ENCODE results near the gene FOXD4L3.
"Not testable (repeated sequence)": the region's sequence is repeated elsewhere in the genome, so short reads cannot be mapped to it uniquely, and the experiment has no call there.

The FOXD4L3 gene

GRCh38 chr9:68302567-68302966, at the start of gene FOXD4L3:
Gene FOXD4L3 (plus strand): TSS chr9:68302867. CDS start chr9:68302952, 85 bp downstream.
- in situ Hi-C loops (cut with HindIII; ENCODE audit: low pct_unique_long_range_greater_than_20kb, low sequenced_read_pairs); DNase-seq (ENCODE audit: low read depth in 1 of 2, low spot score in 1 of 2): not testable (repeated sequence)

GRCh38 chr9:68281041-68281440, 21.6 kb upstream of the FOXD4L3 start:
- DNase-seq (ENCODE audit: low read depth in 1 of 2, low spot score in 1 of 2), result not testable (repeated sequence)

GRCh38 chr9:68303771-68304170, 1.1 kb downstream of the FOXD4L3 start:
- DNase-seq (ENCODE audit: low read depth in 1 of 2, low spot score in 1 of 2); in situ Hi-C loops (cut with HindIII; ENCODE audit: low pct_unique_long_range_greater_than_20kb, low sequenced_read_pairs): not testable (repeated sequence)

More at GRCh38 chr9:68281041-68281440, 21.6 kb upstream of the FOXD4L3 start:
- in situ Hi-C loops (cut with HindIII; ENCODE audit: low pct_unique_long_range_greater_than_20kb, low sequenced_read_pairs), result not testable (repeated sequence)

GRCh38 chr9:68304212-68304611, 1.5 kb downstream of the FOXD4L3 start:
- in situ Hi-C loops (cut with HindIII; ENCODE audit: low pct_unique_long_range_greater_than_20kb, low sequenced_read_pairs), result not testable (repeated sequence)

DNA sequence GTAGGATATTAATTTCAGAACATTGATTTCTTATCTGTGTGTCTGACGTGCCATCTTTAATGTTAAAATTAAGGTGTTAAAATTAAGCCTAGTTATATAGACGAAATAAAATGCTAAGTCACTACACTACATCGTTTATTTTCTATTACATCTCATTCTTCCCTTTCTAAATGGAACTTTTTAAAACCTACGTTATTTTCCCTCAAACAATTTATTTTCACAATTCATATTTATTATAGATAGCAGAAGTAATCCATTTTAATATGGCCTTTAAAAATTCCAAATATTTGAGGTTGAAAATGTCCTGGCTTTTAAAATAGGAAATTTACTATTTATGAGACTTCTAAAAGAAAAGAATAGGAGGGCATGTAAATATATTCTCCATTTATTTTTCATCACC, 2.1 kb downstream of the FOXD4L3 start:
- DNase-seq (ENCODE audit: low read depth in 1 of 2, low spot score in 1 of 2); in situ Hi-C loops (cut with HindIII; ENCODE audit: low pct_unique_long_range_greater_than_20kb, low sequenced_read_pairs): not testable (repeated sequence)

More at GRCh38 chr9:68304212-68304611, 1.5 kb downstream of the FOXD4L3 start:
- DNase-seq (ENCODE audit: low read depth in 1 of 2, low spot score in 1 of 2), result not testable (repeated sequence)

- DNase-seq (ENCODE audit: low read depth in 1 of 2, low spot score in 1 of 2); in situ Hi-C loops (cut with HindIII; ENCODE audit: low pct_unique_long_range_greater_than_20kb, low sequenced_read_pairs): not testable (repeated sequence)
Measured at GRCh38 chr9:68305680-68306285, 3.1 kb downstream of the FOXD4L3 start.

GRCh38 chr9:68306391-68306964, 3.8 kb downstream of the FOXD4L3 start:
- DNase-seq (ENCODE audit: low read depth in 1 of 2, low spot score in 1 of 2); in situ Hi-C loops (cut with HindIII; ENCODE audit: low pct_unique_long_range_greater_than_20kb, low sequenced_read_pairs): not testable (repeated sequence)

DNA sequence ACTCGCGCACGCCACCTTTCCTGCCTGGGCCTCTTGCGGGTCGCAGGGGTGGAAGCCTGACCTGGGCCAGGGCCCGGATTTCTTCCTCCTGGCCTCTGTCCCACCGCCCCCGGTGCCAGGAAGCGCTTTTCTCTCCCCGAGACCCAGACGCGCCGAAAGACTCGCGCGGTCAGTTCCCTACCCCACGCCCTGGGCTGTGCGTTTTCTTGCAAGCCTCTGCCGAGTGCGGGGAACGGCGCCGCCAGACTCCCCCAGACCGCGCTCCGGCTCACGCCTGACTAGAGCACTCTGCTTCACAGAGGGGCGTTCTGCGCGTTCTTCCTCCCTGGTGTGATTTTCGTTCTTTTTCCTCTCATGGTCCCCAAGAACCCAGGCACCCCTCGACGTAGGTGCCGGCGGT, 4.5 kb downstream of the FOXD4L3 start:
- in situ Hi-C loops (cut with HindIII; ENCODE audit: low pct_unique_long_range_greater_than_20kb, low sequenced_read_pairs); DNase-seq (ENCODE audit: low read depth in 1 of 2, low spot score in 1 of 2): not testable (repeated sequence)

GRCh38 chr9:68307654-68308053, 5.0 kb downstream of the FOXD4L3 start:
- in situ Hi-C loops (cut with HindIII; ENCODE audit: low pct_unique_long_range_greater_than_20kb, low sequenced_read_pairs); DNase-seq (ENCODE audit: low read depth in 1 of 2, low spot score in 1 of 2): not testable (repeated sequence)

DNA sequence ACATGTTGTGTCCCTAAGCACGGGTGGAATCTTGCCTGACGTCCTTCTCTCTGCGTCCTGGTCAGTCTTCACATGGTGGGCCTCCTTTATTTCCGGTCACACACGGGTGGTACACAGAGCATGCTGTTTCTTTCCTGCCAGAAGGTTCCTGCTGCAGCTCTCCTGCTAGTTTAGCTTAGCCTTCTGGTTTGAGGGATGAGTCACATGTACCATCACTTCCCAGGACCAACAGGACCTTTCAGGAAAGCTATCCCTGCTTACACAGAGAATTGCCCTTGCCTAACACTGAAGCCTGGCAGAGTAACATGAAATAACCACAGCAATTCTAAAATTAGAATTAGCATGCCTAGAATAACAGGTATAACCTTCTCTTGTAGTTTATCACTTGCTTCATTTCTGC, 8.5 kb downstream of the FOXD4L3 start:
- in situ Hi-C loops (cut with HindIII; ENCODE audit: low pct_unique_long_range_greater_than_20kb, low sequenced_read_pairs); DNase-seq (ENCODE audit: low read depth in 1 of 2, low spot score in 1 of 2): not testable (repeated sequence)

DNA sequence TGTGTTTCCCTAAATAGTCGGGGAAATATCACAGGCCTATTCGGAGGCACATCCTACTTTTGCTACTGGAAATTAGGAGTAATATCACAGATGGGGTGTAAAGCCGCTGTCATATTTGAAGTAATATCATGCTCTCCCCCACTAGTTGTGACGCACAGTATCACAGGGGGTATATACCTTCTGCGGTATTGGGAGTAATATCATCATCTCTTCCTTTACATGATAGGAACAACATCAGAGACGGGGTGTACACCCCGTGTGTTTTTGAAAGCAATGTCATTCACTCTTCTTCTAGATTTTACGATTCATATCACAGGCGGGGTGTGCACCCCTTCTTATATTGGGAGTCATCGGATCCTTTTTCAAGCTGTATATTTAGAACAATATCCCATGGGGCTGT, 15.5 kb downstream of the FOXD4L3 start:
- DNase-seq (ENCODE audit: low read depth in 1 of 2, low spot score in 1 of 2); in situ Hi-C loops (cut with HindIII; ENCODE audit: low pct_unique_long_range_greater_than_20kb, low sequenced_read_pairs): not testable (repeated sequence)

DNA sequence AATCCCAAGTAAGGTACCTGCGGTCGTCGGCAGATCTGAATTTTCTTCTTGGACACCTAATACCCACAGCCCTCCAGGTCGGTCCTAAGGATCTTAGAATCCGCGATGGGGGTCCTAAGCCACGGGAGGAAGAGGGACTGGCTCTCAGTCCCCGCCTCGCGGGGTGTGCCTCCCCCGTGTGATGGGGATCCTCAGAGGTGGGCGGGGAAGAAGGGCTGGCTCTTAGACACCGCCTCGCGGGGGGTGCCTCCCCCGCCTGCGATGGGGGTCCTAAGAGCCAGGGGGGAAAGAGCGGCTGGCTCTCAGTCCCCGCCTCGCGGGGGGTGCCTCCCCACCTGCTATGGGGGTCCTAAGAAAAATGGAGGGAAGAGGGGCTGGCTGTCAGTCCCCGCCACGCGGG, 21.1 kb downstream of the FOXD4L3 start:
- DNase-seq (ENCODE audit: low read depth in 1 of 2, low spot score in 1 of 2); in situ Hi-C loops (cut with HindIII; ENCODE audit: low pct_unique_long_range_greater_than_20kb, low sequenced_read_pairs): not testable (repeated sequence)

- DNase-seq (ENCODE audit: low read depth in 1 of 2, low spot score in 1 of 2); in situ Hi-C loops (cut with HindIII; ENCODE audit: low pct_unique_long_range_greater_than_20kb, low sequenced_read_pairs): not testable (repeated sequence)
Measured at GRCh38 chr9:68324518-68324917, 21.9 kb downstream of the FOXD4L3 start.

GRCh38 chr9:68329106-68329505, 26.4 kb downstream of the FOXD4L3 start:
- in situ Hi-C loops (cut with HindIII; ENCODE audit: low pct_unique_long_range_greater_than_20kb, low sequenced_read_pairs); DNase-seq (ENCODE audit: low read depth in 1 of 2, low spot score in 1 of 2): not testable (repeated sequence)

DNA sequence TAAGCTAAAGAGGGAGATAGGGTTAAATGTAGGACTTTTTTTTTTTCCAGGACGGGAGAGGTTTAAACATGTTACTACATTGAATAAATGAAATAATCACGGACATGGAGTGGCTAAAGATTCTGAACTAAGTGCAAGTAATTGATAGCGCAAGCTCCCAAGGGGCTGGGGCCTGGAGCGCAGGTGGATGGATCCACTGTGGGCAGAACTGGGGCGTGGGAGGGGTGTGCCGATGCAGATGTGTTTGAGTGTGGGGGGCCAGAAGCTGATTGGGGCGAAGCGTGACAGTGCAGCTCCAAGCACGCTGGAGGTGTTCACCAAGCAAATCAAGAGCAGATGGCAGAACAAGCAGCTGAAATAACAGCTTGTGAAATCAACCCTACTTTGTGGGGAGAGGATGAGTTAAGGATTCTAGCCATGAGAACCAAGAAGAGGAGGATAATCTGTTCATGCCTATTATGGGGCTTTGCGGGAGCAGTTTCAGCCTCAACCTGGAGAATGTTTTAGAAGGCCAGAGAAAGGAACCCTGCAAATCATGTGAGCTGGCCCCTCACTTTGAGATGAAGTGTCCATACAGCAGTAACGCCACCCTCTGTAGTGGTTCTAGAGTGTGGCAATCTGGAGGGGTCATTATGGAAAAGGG, 28.0 kb downstream of the FOXD4L3 start:
- in situ Hi-C loops (cut with HindIII; ENCODE audit: low pct_unique_long_range_greater_than_20kb, low sequenced_read_pairs), result not testable (repeated sequence)

GRCh38 chr9:68332122-68332521, 29.5 kb downstream of the FOXD4L3 start:
- in situ Hi-C loops (cut with HindIII; ENCODE audit: low pct_unique_long_range_greater_than_20kb, low sequenced_read_pairs); DNase-seq (ENCODE audit: low read depth in 1 of 2, low spot score in 1 of 2): not testable (repeated sequence)

More for the DNA sequence above, 28.0 kb downstream of the FOXD4L3 start:
- DNase-seq (ENCODE audit: low read depth in 1 of 2, low spot score in 1 of 2), result not testable (repeated sequence)

DNA sequence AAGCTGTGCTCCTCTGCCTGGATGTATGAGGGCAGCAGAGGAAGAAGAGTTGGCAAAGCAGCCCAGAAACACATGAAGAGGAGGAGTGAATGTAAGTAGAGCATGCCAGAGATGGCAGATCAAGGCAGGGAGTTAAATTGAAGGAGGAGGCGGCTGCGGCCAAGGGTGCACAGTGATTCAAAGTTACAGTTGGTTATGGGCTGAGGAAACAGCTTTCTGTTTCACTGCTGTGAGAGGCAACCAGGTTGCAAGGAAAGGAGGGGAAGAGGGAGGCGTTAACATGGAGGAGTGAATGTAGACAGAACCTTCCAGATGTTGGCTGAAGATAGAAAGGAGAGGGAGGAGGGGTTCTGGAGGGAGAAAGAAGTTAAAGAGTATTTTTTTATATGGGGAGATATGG, 33.3 kb downstream of the FOXD4L3 start:
- DNase-seq (ENCODE audit: low read depth in 1 of 2, low spot score in 1 of 2); in situ Hi-C loops (cut with HindIII; ENCODE audit: low pct_unique_long_range_greater_than_20kb, low sequenced_read_pairs): not testable (repeated sequence)

- in situ Hi-C loops (cut with HindIII; ENCODE audit: low pct_unique_long_range_greater_than_20kb, low sequenced_read_pairs); DNase-seq (ENCODE audit: low read depth in 1 of 2, low spot score in 1 of 2): not testable (repeated sequence)
Measured at GRCh38 chr9:68336639-68337339, 34.1 kb downstream of the FOXD4L3 start.

All from T47D (cell line).